Measurements from ENCODE around the gene AGL.
"Not testable (repeated sequence)": the region's sequence is repeated elsewhere in the genome, so short reads cannot be mapped to it uniquely, and the experiment has no call there.

AGL gene

DNA sequence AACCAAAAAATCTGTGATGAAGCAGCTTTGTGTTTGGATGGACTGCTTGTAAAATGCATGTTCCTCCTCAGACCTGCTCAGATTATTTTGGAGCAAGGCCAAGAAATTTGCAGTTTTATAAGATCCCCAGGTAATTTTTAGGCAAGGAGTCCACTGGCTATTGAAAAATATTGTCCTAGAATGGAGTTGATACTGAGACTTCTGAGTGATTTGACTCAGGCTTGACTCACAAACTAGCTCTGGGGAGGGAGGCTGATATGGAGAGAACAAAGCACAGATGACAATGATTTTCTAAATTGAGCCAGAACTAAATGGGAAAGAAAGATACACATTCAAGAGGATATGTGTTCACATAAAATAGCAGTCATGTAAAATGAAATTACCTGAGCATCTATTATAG, 36.7 kb downstream of the AGL start:
- H3K9me2 ChIP-seq (replicated peaks; ENCODE audit: insufficient read depth, low read length), result no peaks in the 10 kb centered on the region
- no peaks in the 10 kb centered on the region for H3K27me3 ChIP-seq (replicated peaks; ENCODE audit: insufficient read depth, low read length)
- DNase-seq, result no peak
- H3K36me3 ChIP-seq (replicated peaks; ENCODE audit: insufficient read depth, low read length), result no peaks in the 10 kb centered on the region
- no peak overlapping the region for H3K9ac ChIP-seq (ENCODE audit: low read length)
- no peaks in the 10 kb centered on the region for H3K79me2 ChIP-seq (ENCODE audit: low read length)
- H3K4me1 ChIP-seq (ENCODE audit: low read length), result no peaks in the 10 kb centered on the region
- H3K4me2 ChIP-seq (ENCODE audit: low read depth, low read length), result no peak overlapping the region
- TF ChIP-seq EZH2phosphoT487 (IDR thresholded peaks at IDR 0.05; ENCODE audit: low read length) (no peak), CTCF (IDR thresholded peaks at IDR 0.05; ENCODE audit: low read length) (no peak), EZH2 (optimal IDR thresholded peaks at IDR 0.05; ENCODE audit: low read depth, low read length) (no peak)
- no peak overlapping the region for H3K4me3 ChIP-seq (ENCODE audit: low read length)
- H3F3A ChIP-seq (ENCODE audit: insufficient read depth, low read length), result no peaks in the 10 kb centered on the region
- no peak overlapping the region for H3K27ac ChIP-seq (ENCODE audit: low read length)
- no peak overlapping the region for H2AFZ ChIP-seq (ENCODE audit: low read length)
- no peaks in the 10 kb centered on the region for H4K20me1 ChIP-seq (ENCODE audit: insufficient read depth, low read length)
- no peaks in the 10 kb centered on the region for H3K9me3 ChIP-seq (replicated peaks; ENCODE audit: insufficient read depth, low read length)

- Histone ChIP-seq H3K79me2 (ENCODE audit: low read length) (no peaks in the 10 kb centered on the region), H3K9me2 (replicated peaks; ENCODE audit: insufficient read depth, low read length) (no peaks in the 10 kb centered on the region), H3K27ac (ENCODE audit: low read length) (no peak overlapping the region), H3K9me3 (replicated peaks; ENCODE audit: insufficient read depth, low read length) (no peaks in the 10 kb centered on the region), H2AFZ (ENCODE audit: low read length) (no peak overlapping the region), H4K20me1 (ENCODE audit: insufficient read depth, low read length) (no peaks in the 10 kb centered on the region), H3K27me3 (replicated peaks; ENCODE audit: insufficient read depth, low read length) (no peaks in the 10 kb centered on the region), H3K4me3 (ENCODE audit: low read length) (no peak overlapping the region), H3K9ac (ENCODE audit: low read length) (no peak overlapping the region), H3K36me3 (replicated peaks; ENCODE audit: insufficient read depth, low read length) (no peaks in the 10 kb centered on the region), H3F3A (ENCODE audit: insufficient read depth, low read length) (no peaks in the 10 kb centered on the region), H3K4me2 (ENCODE audit: low read depth, low read length) (no peak overlapping the region), H3K4me1 (ENCODE audit: low read length) (no peaks in the 10 kb centered on the region)
- TF ChIP-seq EZH2phosphoT487 (IDR thresholded peaks at IDR 0.05; ENCODE audit: low read length) (no peak), CTCF (IDR thresholded peaks at IDR 0.05; ENCODE audit: low read length) (no peak), EZH2 (optimal IDR thresholded peaks at IDR 0.05; ENCODE audit: low read depth, low read length) (no peak)
- no peak for DNase-seq
Measured at GRCh38 chr1:99887890-99888289, 37.7 kb downstream of the AGL start.

DNA sequence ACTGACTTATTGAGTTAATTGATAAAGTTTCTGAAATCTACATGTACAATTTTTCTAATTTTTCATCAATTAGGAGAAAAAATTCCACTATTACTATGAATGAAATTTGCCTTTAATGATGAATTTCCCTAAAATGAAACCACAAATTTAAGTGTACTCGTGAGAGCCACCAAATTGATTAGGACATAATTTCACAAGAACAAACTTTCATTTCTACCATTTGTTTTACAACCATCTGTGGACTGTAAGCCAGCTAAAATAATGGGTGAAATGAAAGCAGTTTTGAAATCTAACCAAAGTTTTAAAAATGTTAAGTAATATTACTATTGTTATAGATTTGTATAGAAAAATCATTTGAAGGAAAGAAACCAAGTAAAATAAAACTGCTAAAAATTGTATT, 41.8 kb downstream of the AGL start:
- Histone ChIP-seq H3K4me1 (ENCODE audit: low read length) (no peaks in the 10 kb centered on the region), H3K27me3 (replicated peaks; ENCODE audit: insufficient read depth, low read length) (no peaks in the 10 kb centered on the region), H3K9ac (ENCODE audit: low read length) (no peak overlapping the region), H3K36me3 (replicated peaks; ENCODE audit: insufficient read depth, low read length) (no peaks in the 10 kb centered on the region), H3K4me3 (ENCODE audit: low read length) (no peak overlapping the region), H2AFZ (ENCODE audit: low read length) (no peak overlapping the region), H4K20me1 (ENCODE audit: insufficient read depth, low read length) (no peaks in the 10 kb centered on the region), H3K27ac (ENCODE audit: low read length) (no peak overlapping the region), H3K9me2 (replicated peaks; ENCODE audit: insufficient read depth, low read length) (no peaks in the 10 kb centered on the region), H3F3A (ENCODE audit: insufficient read depth, low read length) (no peaks in the 10 kb centered on the region), H3K4me2 (ENCODE audit: low read depth, low read length) (no peak overlapping the region), H3K79me2 (ENCODE audit: low read length) (no peaks in the 10 kb centered on the region), H3K9me3 (replicated peaks; ENCODE audit: insufficient read depth, low read length) (no peaks in the 10 kb centered on the region)
- no peak for TF ChIP-seq EZH2 (optimal IDR thresholded peaks at IDR 0.05; ENCODE audit: low read depth, low read length)
- TF ChIP-seq CTCF (IDR thresholded peaks at IDR 0.05; ENCODE audit: low read length), result no peak
- no peak for TF ChIP-seq EZH2phosphoT487 (IDR thresholded peaks at IDR 0.05; ENCODE audit: low read length)
- no peak for DNase-seq

- not testable (repeated sequence) for H3K9ac ChIP-seq (ENCODE audit: low read length); H3K27me3 ChIP-seq (replicated peaks; ENCODE audit: insufficient read depth, low read length); H3K9me3 ChIP-seq (replicated peaks; ENCODE audit: insufficient read depth, low read length); H3K36me3 ChIP-seq (replicated peaks; ENCODE audit: insufficient read depth, low read length); H3K4me1 ChIP-seq (ENCODE audit: low read length); H3K9me2 ChIP-seq (replicated peaks; ENCODE audit: insufficient read depth, low read length); H4K20me1 ChIP-seq (ENCODE audit: insufficient read depth, low read length); H2AFZ ChIP-seq (ENCODE audit: low read length); H3K4me2 ChIP-seq (ENCODE audit: low read depth, low read length); H3K79me2 ChIP-seq (ENCODE audit: low read length); H3F3A ChIP-seq (ENCODE audit: insufficient read depth, low read length); H3K4me3 ChIP-seq (ENCODE audit: low read length); DNase-seq; H3K27ac ChIP-seq (ENCODE audit: low read length)
Measured at GRCh38 chr1:99903278-99903677, 53.1 kb downstream of the AGL start.
